Neural progenitor cell (in vitro differentiated cells): ENCODE measurements around the gene ARHGAP33. TPM values are rescaled to one million over a fixed set of nuclear protein-coding genes. Genes with fewer than 3 reads are reported as not detected.

Source experiments
- DNase-seq: peaks from one replicate; pipeline ENCODE4 v3.0.0-alpha.2; 2016; ENCODE audit warnings: low spot score
- H2AFZ ChIP-seq: fragments of 200-600 bp; sonication (generic); replicated peaks from 2 replicates; pipeline ENCODE4 v1.6.1; 2016; ENCODE audit warnings: antibody characterized with exemption
- H3F3A ChIP-seq: fragments of 200-600 bp; sonication (generic); 2 replicates; pipeline ENCODE4 v1.6.1; 2016; ENCODE audit warnings: antibody characterized with exemption, low read depth
- H3K27ac ChIP-seq: fragments of 200-600 bp; sonication (generic); 2 replicates; pipeline ENCODE4 v1.5.1; 2016; ENCODE audit warnings: mild to moderate bottlenecking
- H3K27me3 ChIP-seq: fragments of 200-600 bp; sonication (generic); 2 replicates; pipeline ENCODE4 v1.6.1; 2016; ENCODE audit warnings: mild to moderate bottlenecking, moderate library complexity
- H3K36me3 ChIP-seq: fragments of 200-600 bp; sonication (generic); 2 replicates; pipeline ENCODE4 v1.5.1; 2016
- H3K4me1 ChIP-seq: fragments of 200-600 bp; sonication (generic); 2 replicates; pipeline ENCODE4 v1.6.1; 2016; ENCODE audit warnings: mixed run types
- H3K4me2 ChIP-seq: fragments of 200-600 bp; sonication (generic); 2 replicates; pipeline ENCODE4 v1.6.1; 2016
- H3K4me3 ChIP-seq: fragments of 200-600 bp; sonication (generic); 2 replicates; pipeline ENCODE4 v1.5.1; 2016
- H3K79me2 ChIP-seq: fragments of 200-600 bp; sonication (generic); 2 replicates; pipeline ENCODE4 v1.6.1; 2016; ENCODE audit warnings: low read depth
- H3K9ac ChIP-seq: fragments of 200-600 bp; sonication (generic); 2 replicates; pipeline ENCODE4 v1.6.1; 2016
- H3K9me3 ChIP-seq: fragments of 200-600 bp; sonication (generic); 2 replicates; pipeline ENCODE4 v1.5.1; 2016; ENCODE audit warnings: low read depth
- H4K20me1 ChIP-seq: fragments of 200-600 bp; sonication (generic); 2 replicates; pipeline ENCODE4 v1.6.1; 2016; ENCODE audit warnings: low read depth
- H3K27ac Mint-ChIP-seq: 3 replicates; pipeline ENCODE4 v1.8.0; 2021; ENCODE audit warnings: mixed read lengths
- H3K27me3 Mint-ChIP-seq: 2 replicates; pipeline ENCODE4 v1.8.0; 2022; ENCODE audit warnings: low read depth, mild to moderate bottlenecking, inconsistent platforms, moderate library complexity, mixed read lengths; ENCODE audit not compliant: insufficient read depth
- H3K36me3 Mint-ChIP-seq: 3 replicates; pipeline ENCODE4 v1.8.0; 2021; ENCODE audit warnings: mixed read lengths
- H3K4me1 Mint-ChIP-seq: 3 replicates; pipeline ENCODE4 v1.8.0; 2021; ENCODE audit warnings: mixed read lengths
- H3K4me3 Mint-ChIP-seq: 3 replicates; pipeline ENCODE4 v1.8.0; 2021; ENCODE audit warnings: mild to moderate bottlenecking, moderate library complexity, mixed read lengths
- H3K9me3 Mint-ChIP-seq: 3 replicates; pipeline ENCODE4 v1.8.0; 2020; ENCODE audit warnings: mixed read lengths
- EZH2 ChIP-seq: fragments of 200-600 bp; sonication (generic); IDR thresholded peaks from 2 replicates; pipeline ENCODE4 v1.6.1; 2017; ENCODE audit warnings: antibody characterized with exemption, mild to moderate bottlenecking, moderate library complexity
- EZH2phosphoT487 ChIP-seq: fragments of 200-600 bp; sonication (generic); IDR thresholded peaks from 2 replicates; pipeline ENCODE4 v1.6.1; 2017; ENCODE audit warnings: antibody characterized with exemption
- total RNA-seq: library from RNA; depleted of rRNA; stranded (reverse); fragments of >200 nt; gene quantifications from 2 replicates; pipeline ENCODE4 v1.2.3, GENCODE V29; 2015; ENCODE audit warnings: low replicate concordance
- TF ChIP-seq, protein P1 (sequence below): fragments of 200-600 bp; sonication (generic); IDR thresholded peaks from 2 replicates; pipeline ENCODE4 v1.5.1; 2017; ENCODE audit warnings: antibody characterized with exemption, mild to moderate bottlenecking

ARHGAP33 gene
- total RNA-seq, 1 donor from 2014 or later = 6.5 TPM

DNA sequence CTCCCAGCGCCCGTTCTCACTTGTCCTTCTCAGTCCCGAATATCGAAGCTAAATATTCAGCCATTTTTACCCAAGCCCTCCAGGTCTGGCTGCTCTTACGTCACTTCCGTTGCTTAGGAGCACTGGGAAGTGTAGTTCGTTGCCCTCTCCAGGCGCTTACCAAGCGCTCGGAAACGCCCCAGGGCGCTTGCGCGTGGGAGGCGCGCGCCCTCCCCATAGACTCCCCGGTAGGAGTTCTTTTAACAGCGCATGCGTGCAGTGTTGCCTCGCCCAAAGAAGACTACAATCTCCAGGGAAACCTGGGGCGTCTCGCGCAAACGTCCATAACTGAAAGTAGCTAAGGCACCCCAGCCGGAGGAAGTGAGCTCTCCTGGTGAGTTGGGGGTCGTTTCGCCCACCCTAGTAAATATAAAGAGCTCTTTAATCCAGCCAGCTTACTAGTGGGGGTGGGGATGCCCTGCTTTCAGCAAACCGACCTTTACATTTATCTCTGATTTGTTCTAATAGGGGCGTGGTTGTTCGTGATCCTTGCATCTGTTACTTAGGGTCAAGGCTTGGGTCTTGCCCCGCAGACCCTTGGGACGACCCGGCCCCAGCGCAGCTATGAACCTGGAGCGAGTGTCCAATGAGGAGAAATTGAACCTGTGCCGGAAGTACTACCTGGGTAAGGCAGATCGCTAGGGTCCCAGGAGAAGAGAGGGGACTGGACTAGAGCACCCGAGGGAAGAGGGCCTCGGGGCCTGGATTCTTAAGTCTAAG, 29.9 kb upstream of the ARHGAP33 start, which contains the start of the genes PSENEN and U2AF1L4:
Gene PSENEN (plus strand): TSS at position 324 of the 759 bp plus-strand sequence. CDS start 280 bp downstream, at position 604.
Gene U2AF1L4 (minus strand): TSS at position 91 of the 759 bp plus-strand sequence. CDS start 27 bp downstream, at position 64.
- H3K4me3 ChIP-seq = peak within 1 kb of the TSS; percentile 87
- H3K4me2 ChIP-seq = peak within 1 kb of the TSS; percentile 88
- Mint-ChIP-seq H3K9me3 (no peaks in the 10 kb centered on the region), H3K27ac (peak within 1 kb of the TSS; percentile 94), H3K36me3 (peaks cover 3% of the 10 kb centered on the region), H3K27me3 (peaks cover 12% of the 10 kb centered on the region), H3K4me1 (peaks cover 47% of the 10 kb centered on the region), H3K4me3 (peak within 1 kb of the TSS; percentile 96)
- peak within 1 kb of the TSS; percentile 96 for H3K27ac ChIP-seq
- TF ChIP-seq, protein P1, sequence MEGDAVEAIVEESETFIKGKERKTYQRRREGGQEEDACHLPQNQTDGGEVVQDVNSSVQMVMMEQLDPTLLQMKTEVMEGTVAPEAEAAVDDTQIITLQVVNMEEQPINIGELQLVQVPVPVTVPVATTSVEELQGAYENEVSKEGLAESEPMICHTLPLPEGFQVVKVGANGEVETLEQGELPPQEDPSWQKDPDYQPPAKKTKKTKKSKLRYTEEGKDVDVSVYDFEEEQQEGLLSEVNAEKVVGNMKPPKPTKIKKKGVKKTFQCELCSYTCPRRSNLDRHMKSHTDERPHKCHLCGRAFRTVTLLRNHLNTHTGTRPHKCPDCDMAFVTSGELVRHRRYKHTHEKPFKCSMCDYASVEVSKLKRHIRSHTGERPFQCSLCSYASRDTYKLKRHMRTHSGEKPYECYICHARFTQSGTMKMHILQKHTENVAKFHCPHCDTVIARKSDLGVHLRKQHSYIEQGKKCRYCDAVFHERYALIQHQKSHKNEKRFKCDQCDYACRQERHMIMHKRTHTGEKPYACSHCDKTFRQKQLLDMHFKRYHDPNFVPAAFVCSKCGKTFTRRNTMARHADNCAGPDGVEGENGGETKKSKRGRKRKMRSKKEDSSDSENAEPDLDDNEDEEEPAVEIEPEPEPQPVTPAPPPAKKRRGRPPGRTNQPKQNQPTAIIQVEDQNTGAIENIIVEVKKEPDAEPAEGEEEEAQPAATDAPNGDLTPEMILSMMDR = no peak
- TF ChIP-seq EZH2 (no peak), EZH2phosphoT487 (no peak)
- H3K79me2 ChIP-seq = peaks cover 13% of the 10 kb centered on the region
- no peaks in the 10 kb centered on the region for H3K36me3 ChIP-seq
- H3F3A ChIP-seq = peaks cover 35% of the 10 kb centered on the region
- peak within 1 kb of the TSS; percentile 81 for H2AFZ ChIP-seq
- no peaks in the 10 kb centered on the region for H4K20me1 ChIP-seq
- H3K9me3 ChIP-seq = no peaks in the 10 kb centered on the region
- peaks cover 5% of the 10 kb centered on the region for H3K4me1 ChIP-seq
- DNase-seq = peak; percentile 100
- peak within 1 kb of the TSS; percentile 73 for H3K9ac ChIP-seq
- no peaks in the 10 kb centered on the region for H3K27me3 ChIP-seq

DNA sequence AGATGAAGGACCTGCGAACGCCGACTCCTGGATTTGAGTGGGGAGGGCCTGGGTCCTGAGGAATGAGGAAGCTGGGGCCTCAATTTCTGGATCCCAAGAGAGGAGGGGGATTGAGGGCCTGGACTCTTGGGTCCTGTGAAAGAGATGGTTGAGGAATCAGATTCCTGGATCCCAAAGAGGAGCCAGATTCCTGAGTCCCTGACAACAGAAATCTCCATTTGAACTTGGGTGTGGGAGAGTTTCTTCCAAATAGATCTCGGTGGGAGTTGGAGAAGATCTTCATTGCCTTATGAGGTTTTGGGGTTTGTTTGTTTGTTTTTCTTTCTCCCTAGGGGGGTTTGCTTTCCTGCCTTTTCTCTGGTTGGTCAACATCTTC, 29.3 kb upstream of the ARHGAP33 start:
- Histone ChIP-seq H2AFZ (no peak overlapping the region), H3K79me2 (peaks cover 13% of the 10 kb centered on the region), H3K4me2 (peak overlapping the region; percentile 88), H3K36me3 (no peaks in the 10 kb centered on the region), H3K4me3 (peak overlapping the region; percentile 87), H3K27ac (no peak overlapping the region), H3K27me3 (no peaks in the 10 kb centered on the region), H3K9me3 (no peaks in the 10 kb centered on the region), H3K4me1 (peaks cover 5% of the 10 kb centered on the region), H3F3A (peaks cover 30% of the 10 kb centered on the region), H4K20me1 (no peaks in the 10 kb centered on the region), H3K9ac (peak overlapping the region; percentile 68)
- peaks cover 3% of the 10 kb centered on the region for H3K36me3 Mint-ChIP-seq
- H3K27ac Mint-ChIP-seq = peak overlapping the region; percentile 94
- peaks cover 10% of the 10 kb centered on the region for H3K27me3 Mint-ChIP-seq
- TF ChIP-seq EZH2 (no peak), EZH2phosphoT487 (no peak)
- TF ChIP-seq, protein P1 = no peak
- peak overlapping the region; percentile 96 for H3K4me3 Mint-ChIP-seq
- H3K9me3 Mint-ChIP-seq = no peaks in the 10 kb centered on the region
- no peak for DNase-seq
- peaks cover 42% of the 10 kb centered on the region for H3K4me1 Mint-ChIP-seq

- Histone ChIP-seq H2AFZ (no peak overlapping the region), H3K79me2 (peaks cover 13% of the 10 kb centered on the region), H4K20me1 (no peaks in the 10 kb centered on the region), H3K4me3 (peak overlapping the region; percentile 87), H3K9me3 (no peaks in the 10 kb centered on the region), H3K27me3 (no peaks in the 10 kb centered on the region), H3F3A (peaks cover 25% of the 10 kb centered on the region), H3K4me1 (peaks cover 3% of the 10 kb centered on the region), H3K27ac (no peak overlapping the region), H3K4me2 (peak overlapping the region; percentile 88), H3K36me3 (no peaks in the 10 kb centered on the region), H3K9ac (peak overlapping the region; percentile 68)
- TF ChIP-seq EZH2 = no peak
- no peak for TF ChIP-seq EZH2phosphoT487
- TF ChIP-seq, protein P1 = no peak
- H3K9me3 Mint-ChIP-seq = no peaks in the 10 kb centered on the region
- H3K36me3 Mint-ChIP-seq = peaks cover 3% of the 10 kb centered on the region
- peaks cover 10% of the 10 kb centered on the region for H3K27me3 Mint-ChIP-seq
- H3K4me3 Mint-ChIP-seq = peak overlapping the region; percentile 96
- no peak for DNase-seq
- H3K4me1 Mint-ChIP-seq = peaks cover 42% of the 10 kb centered on the region
- H3K27ac Mint-ChIP-seq = peak overlapping the region; percentile 94
Observed at GRCh38 chr19:35746531-35746930, 28.8 kb upstream of the ARHGAP33 start.
